HUES6 (cell line): ENCODE data around the gene KRTAP5-11.
"Not testable (repeated sequence)": the region's sequence is repeated elsewhere in the genome, so short reads cannot be mapped to it uniquely, and the experiment has no call there.

Experiments
- H3K27ac ChIP-seq: 2 replicates; pipeline ENCODE4 v1.7.0; 2013; ENCODE audit warnings: low read depth, mild to moderate bottlenecking, low read length, inconsistent platforms
- H3K27me3 ChIP-seq: 2 replicates; pipeline ENCODE4 v1.6.1; 2013; ENCODE audit warnings: low read length; ENCODE audit not compliant: control insufficient read depth, insufficient read depth
- H3K36me3 ChIP-seq: 2 replicates; pipeline ENCODE4 v1.6.1; 2013; ENCODE audit warnings: low read length; ENCODE audit not compliant: control insufficient read depth, insufficient read depth
- H3K4me1 ChIP-seq: 2 replicates; pipeline ENCODE4 v1.6.1; 2013; ENCODE audit warnings: low read length; ENCODE audit not compliant: control insufficient read depth, insufficient read depth
- H3K4me3 ChIP-seq: 2 replicates; pipeline ENCODE4 v1.5.1; 2013; ENCODE audit warnings: low read depth, low read length
- H3K9ac ChIP-seq: one replicate; pipeline ENCODE4 v1.6.1; 2013; ENCODE audit warnings: mild to moderate bottlenecking, low read length
- H3K9me3 ChIP-seq: 2 replicates; pipeline ENCODE4 v1.6.1; 2013; ENCODE audit warnings: low read depth, low read length; ENCODE audit not compliant: control insufficient read depth, insufficient read depth

Gene KRTAP5-11

GRCh38 chr11:71551711-71552110, 31.0 kb downstream of the KRTAP5-11 start:
- Histone ChIP-seq H3K9ac (no peak overlapping the region), H3K4me1 (no peaks in the 10 kb centered on the region), H3K36me3 (no peaks in the 10 kb centered on the region), H3K4me3 (no peak overlapping the region), H3K27me3 (0 out of 2 replicates have a peak, but pooled peaks cover 2% of the 10 kb centered on the region), H3K27ac (no peak overlapping the region), H3K9me3 (peaks cover 14% of the 10 kb centered on the region)

GRCh38 chr11:71548716-71549151, 33.9 kb downstream of the KRTAP5-11 start:
- Histone ChIP-seq H3K9me3 (peaks cover 16% of the 10 kb centered on the region; the same call in 1 of the 2 replicates), H3K4me1 (peaks cover 3% of the 10 kb centered on the region; the same call in 1 of the 2 replicates), H3K27ac (no peak overlapping the region), H3K36me3 (no peaks in the 10 kb centered on the region), H3K4me3 (no peak overlapping the region), H3K27me3 (0 out of 2 replicates have a peak, but pooled peaks cover 2% of the 10 kb centered on the region), H3K9ac (no peak overlapping the region)

GRCh38 chr11:71548120-71548519, 34.6 kb downstream of the KRTAP5-11 start, which contains the start of gene KRTAP5-9:
Gene KRTAP5-9, plus strand, starts transcription at chr11:71548420. Its CDS starts 238 bp downstream, at chr11:71548658.
- Histone ChIP-seq H3K27me3 (0 out of 2 replicates have a peak, but pooled peaks cover 2% of the 10 kb centered on the region), H3K36me3 (no peaks in the 10 kb centered on the region), H3K9me3 (peaks cover 16% of the 10 kb centered on the region; the same call in 1 of the 2 replicates), H3K27ac (no peak within 1 kb of the TSS), H3K4me1 (peaks cover 4% of the 10 kb centered on the region; the same call in 1 of the 2 replicates), H3K9ac (no peak within 1 kb of the TSS), H3K4me3 (no peak within 1 kb of the TSS)

GRCh38 chr11:71545405-71545966, 37.2 kb downstream of the KRTAP5-11 start:
- H3K27me3 ChIP-seq, result 0 out of 2 replicates have a peak, but pooled peaks cover 2% of the 10 kb centered on the region
- no peak overlapping the region for H3K4me3 ChIP-seq
- H3K9ac ChIP-seq, result no peak overlapping the region
- H3K9me3 ChIP-seq, result peaks cover 28% of the 10 kb centered on the region
- no peak overlapping the region for H3K27ac ChIP-seq
- H3K4me1 ChIP-seq, result peaks cover 4% of the 10 kb centered on the region; the same call in 1 of the 2 replicates
- no peaks in the 10 kb centered on the region for H3K36me3 ChIP-seq

- Histone ChIP-seq H3K9ac (no peak overlapping the region), H3K27ac (no peak overlapping the region)
Measured at GRCh38 chr11:71544525-71545214, 38.0 kb downstream of the KRTAP5-11 start.

GRCh38 chr11:71543866-71544265, 38.8 kb downstream of the KRTAP5-11 start:
- Histone ChIP-seq H3K27me3 (0 out of 2 replicates have a peak, but pooled peaks cover 2% of the 10 kb centered on the region), H3K9ac (no peak overlapping the region)

More at GRCh38 chr11:71544525-71545214, 38.0 kb downstream of the KRTAP5-11 start:
- no peak overlapping the region for H3K4me3 ChIP-seq
- H3K9me3 ChIP-seq, result peaks cover 29% of the 10 kb centered on the region
- peaks cover 4% of the 10 kb centered on the region; the same call in 1 of the 2 replicates for H3K4me1 ChIP-seq
- 0 out of 2 replicates have a peak, but pooled peaks cover 2% of the 10 kb centered on the region for H3K27me3 ChIP-seq
- H3K36me3 ChIP-seq, result no peaks in the 10 kb centered on the region

GRCh38 chr11:71542879-71543777, 39.5 kb downstream of the KRTAP5-11 start:
- Histone ChIP-seq H3K27me3 (0 out of 2 replicates have a peak, but pooled peaks cover 2% of the 10 kb centered on the region), H3K9ac (no peak overlapping the region), H3K4me3 (no peak overlapping the region), H3K4me1 (peaks cover 4% of the 10 kb centered on the region; the same call in 1 of the 2 replicates), H3K36me3 (no peaks in the 10 kb centered on the region), H3K27ac (no peak overlapping the region), H3K9me3 (peaks cover 29% of the 10 kb centered on the region)

More at GRCh38 chr11:71543866-71544265, 38.8 kb downstream of the KRTAP5-11 start:
- peaks cover 4% of the 10 kb centered on the region; the same call in 1 of the 2 replicates for H3K4me1 ChIP-seq
- H3K4me3 ChIP-seq, result no peak overlapping the region
- H3K36me3 ChIP-seq, result no peaks in the 10 kb centered on the region
- H3K9me3 ChIP-seq, result peaks cover 29% of the 10 kb centered on the region
- H3K27ac ChIP-seq, result no peak overlapping the region

- Histone ChIP-seq H3K27ac (no peak overlapping the region), H3K4me1 (peaks cover 4% of the 10 kb centered on the region; the same call in 1 of the 2 replicates), H3K9me3 (peaks cover 29% of the 10 kb centered on the region), H3K4me3 (no peak overlapping the region), H3K36me3 (no peaks in the 10 kb centered on the region), H3K9ac (no peak overlapping the region), H3K27me3 (no peaks in the 10 kb centered on the region)
Measured at GRCh38 chr11:71542382-71542781, 40.3 kb downstream of the KRTAP5-11 start.

- H3K4me3 ChIP-seq, H3K9ac ChIP-seq, H3K36me3 ChIP-seq, H3K4me1 ChIP-seq, H3K27ac ChIP-seq, H3K27me3 ChIP-seq: not testable (repeated sequence)
- peaks cover 16% of the 10 kb centered on the region for H3K9me3 ChIP-seq
Measured at GRCh38 chr11:71540521-71541304, 42.0 kb downstream of the KRTAP5-11 start.

- H3K27me3 ChIP-seq, H3K9ac ChIP-seq, H3K36me3 ChIP-seq, H3K4me3 ChIP-seq, H3K27ac ChIP-seq, H3K4me1 ChIP-seq: not testable (repeated sequence)
- H3K9me3 ChIP-seq, result peaks cover 13% of the 10 kb centered on the region
Measured at GRCh38 chr11:71539971-71540370, 42.7 kb downstream of the KRTAP5-11 start.
